ENCODE data around the gene SLC10A3.

The SLC10A3 gene

GRCh38 chrX:154490414-154491083 is at the start of gene SLC10A3:
SLC10A3 (minus strand) TSS chrX:154490629; CDS start chrX:154488940, 1,689 bp downstream.
- peak; percentile 91 for DNase-seq (ENCODE audit: low spot score)

- no peak for DNase-seq (ENCODE audit: low spot score)
These were observed 48.6 kb upstream of the SLC10A3 start for GRCh38 chrX:154539077-154539476.

- no peak for DNase-seq (ENCODE audit: low spot score)
These were observed 45.5 kb upstream of the SLC10A3 start for GRCh38 chrX:154535892-154536291.

GRCh38 chrX:154534526-154535322 is 44.3 kb upstream of the SLC10A3 start:
- peak; percentile 73 for DNase-seq (ENCODE audit: low spot score)

- DNase-seq (ENCODE audit: low spot score): no peak
These were observed 42.3 kb upstream of the SLC10A3 start for GRCh38 chrX:154532690-154533089.

GRCh38 chrX:154531626-154532025 is 41.2 kb upstream of the SLC10A3 start:
- no peak for DNase-seq (ENCODE audit: low spot score)

GRCh38 chrX:154530286-154530685 is 39.9 kb upstream of the SLC10A3 start:
- no peak for DNase-seq (ENCODE audit: low spot score)

GRCh38 chrX:154529206-154529612 is 38.8 kb upstream of the SLC10A3 start:
- no peak for DNase-seq (ENCODE audit: low spot score)

GRCh38 chrX:154526901-154527675 is 36.7 kb upstream of the SLC10A3 start:
- DNase-seq (ENCODE audit: low spot score): peak; percentile 82

GRCh38 chrX:154525606-154526490 is 35.4 kb upstream of the SLC10A3 start:
- no peak for DNase-seq (ENCODE audit: low spot score)

- no peak for DNase-seq (ENCODE audit: low spot score)
These were observed 29.0 kb upstream of the SLC10A3 start for GRCh38 chrX:154519389-154519788.

- DNase-seq (ENCODE audit: low spot score): no peak
These were observed 26.8 kb upstream of the SLC10A3 start for GRCh38 chrX:154517101-154517781.

- DNase-seq (ENCODE audit: low spot score): peak; percentile 32
These were observed 26.2 kb upstream of the SLC10A3 start for GRCh38 chrX:154516656-154517100.

- DNase-seq (ENCODE audit: low spot score): peak; percentile 87
These were observed 25.7 kb upstream of the SLC10A3 start, which contains the start of gene FAM3A for GRCh38 chrX:154515966-154516655. FAM3A (minus strand) TSS chrX:154516232; CDS start chrX:154515772, 460 bp downstream.

- no peak for DNase-seq (ENCODE audit: low spot score)
These were observed 24.9 kb upstream of the SLC10A3 start for GRCh38 chrX:154515090-154515965.

- DNase-seq (ENCODE audit: low spot score): no peak
These were observed 23.3 kb upstream of the SLC10A3 start for GRCh38 chrX:154513716-154514115.

- no peak for DNase-seq (ENCODE audit: low spot score)
These were observed 22.6 kb upstream of the SLC10A3 start for GRCh38 chrX:154512879-154513553.

- DNase-seq (ENCODE audit: low spot score): no peak
These were observed 21.3 kb upstream of the SLC10A3 start for GRCh38 chrX:154511761-154512160.

- DNase-seq (ENCODE audit: low spot score): no peak
These were observed 19.0 kb upstream of the SLC10A3 start for GRCh38 chrX:154509455-154509854.
